ENCODE data around the gene OAS2. TPM values are rescaled to one million over a fixed set of nuclear protein-coding genes. Genes with fewer than 3 reads are reported as not detected.

Gene OAS2
- total and polyA plus RNA-seq, 2 of the 8 experiments (the other 6 are each of a cell fraction or from before 2014, with no cell fraction given), result 0.06 TPM; not detected in 1

DNA sequence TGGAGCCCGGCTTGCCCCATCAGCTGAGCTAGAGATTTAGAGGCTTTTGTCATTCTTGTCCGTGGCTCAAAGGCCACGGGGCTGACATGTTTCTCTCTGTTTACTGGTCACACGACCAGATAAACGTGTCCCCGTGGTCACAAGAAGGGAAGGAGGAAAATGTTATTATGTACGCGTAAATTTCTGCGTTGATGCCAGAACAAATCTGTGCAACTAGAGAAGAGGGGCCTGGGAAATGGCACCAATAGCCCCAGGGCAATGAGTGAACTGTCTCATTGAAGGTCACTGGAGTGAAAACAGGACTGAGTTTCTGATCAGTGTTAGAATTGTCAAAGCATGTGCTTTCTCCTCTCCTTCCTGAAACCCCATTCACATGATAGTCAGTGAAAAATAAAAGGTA, 25.3 kb downstream of the OAS2 start:
- H3K79me2 ChIP-seq (ENCODE audit: control insufficient read depth in 1 of 2, insufficient read depth in 2 of 2, low read length in 2 of 2), result no peaks in the 10 kb centered on the region

More for the DNA sequence above, 25.3 kb downstream of the OAS2 start:
- no peak overlapping the region for H3K4me2 ChIP-seq (ENCODE audit: insufficient read depth in 1 of 2, low read depth in 2 of 2, low read length in 2 of 2)
- WGBS, 2 experiments (ENCODE audit: extremely low coverage in 1 of 2, insufficient coverage in 1 of 2, insufficient read length in 1 of 2, insufficient replicate concordance in 2 of 2, low coverage in 1 of 2, low lambda C conversion rate in 2 of 2, missing lambda C conversion rate in 1 of 2), result 91% methylated on average over 9 of the region's 9 CpGs; no CpG with 5 or more reads in 1 of the 2 experiments
- no peaks in the 10 kb centered on the region for H3K9me3 ChIP-seq (ENCODE audit: insufficient read depth in 2 of 2, low read depth in 1 of 2, low read length in 1 of 2)
- H2AK5ac ChIP-seq (ENCODE audit: low read depth, low read length), result no peak overlapping the region
- no peak overlapping the region for H2BK5ac ChIP-seq (ENCODE audit: low read depth, low read length)
- H3K4me3 ChIP-seq (ENCODE audit: extremely low read depth in 1 of 4, insufficient read depth in 2 of 4, low read depth in 3 of 4, low read length in 4 of 4), result no peak overlapping the region
- FAIRE-seq (no peak), DNase-seq (ENCODE audit: low read depth in 1 of 2, low spot score in 2 of 2) (no peak)
- peaks cover 3% of the 10 kb centered on the region; the same call in 1 of the 2 replicates for H3K23me2 ChIP-seq (ENCODE audit: low read depth, low read length)
- H3K27ac ChIP-seq (ENCODE audit: low read depth, low read length), result no peak overlapping the region
- H3K18ac ChIP-seq (ENCODE audit: extremely low read depth, low read length), result no peak overlapping the region
- no peak overlapping the region for H3K4ac ChIP-seq (replicated peaks; ENCODE audit: insufficient read length, low read depth, low read length)
- TF ChIP-seq CEBPB (IDR thresholded peaks at IDR 0.05; ENCODE audit: low read depth, low read length), result no peak
- TF ChIP-seq, protein P1, sequence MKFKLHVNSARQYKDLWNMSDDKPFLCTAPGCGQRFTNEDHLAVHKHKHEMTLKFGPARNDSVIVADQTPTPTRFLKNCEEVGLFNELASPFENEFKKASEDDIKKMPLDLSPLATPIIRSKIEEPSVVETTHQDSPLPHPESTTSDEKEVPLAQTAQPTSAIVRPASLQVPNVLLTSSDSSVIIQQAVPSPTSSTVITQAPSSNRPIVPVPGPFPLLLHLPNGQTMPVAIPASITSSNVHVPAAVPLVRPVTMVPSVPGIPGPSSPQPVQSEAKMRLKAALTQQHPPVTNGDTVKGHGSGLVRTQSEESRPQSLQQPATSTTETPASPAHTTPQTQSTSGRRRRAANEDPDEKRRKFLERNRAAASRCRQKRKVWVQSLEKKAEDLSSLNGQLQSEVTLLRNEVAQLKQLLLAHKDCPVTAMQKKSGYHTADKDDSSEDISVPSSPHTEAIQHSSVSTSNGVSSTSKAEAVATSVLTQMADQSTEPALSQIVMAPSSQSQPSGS (IDR thresholded peaks at IDR 0.05; ENCODE audit: low read length), result no peak
- H2BK12ac ChIP-seq (ENCODE audit: low read depth, low read length), result no peak overlapping the region
- H4K91ac ChIP-seq (replicated peaks; ENCODE audit: insufficient read length, low read length), result no peak overlapping the region
- ChIA-PET CTCF (ENCODE audit: partially characterized antibody) (interaction anchor here (0.7 to 13.9 kb wide), 4 partner anchors 12 to 120 kb away, joined by 3 to 202 read pairs (median 7); no protein-coding TSS in a partner anchor), POLR2A (ENCODE audit: partially characterized antibody) (no interaction called here)
- H2BK15ac ChIP-seq (ENCODE audit: low read length), result no peak overlapping the region
- H2BK20ac ChIP-seq (ENCODE audit: low read length), result no peak overlapping the region
- H3K36me3 ChIP-seq (ENCODE audit: control insufficient read depth in 2 of 4, insufficient read depth in 4 of 4, low read length in 3 of 4), result no peaks in the 10 kb centered on the region
- no peak overlapping the region for H3K56ac ChIP-seq (replicated peaks; ENCODE audit: insufficient read length, low read depth, low read length)
- no peak overlapping the region for H3K23ac ChIP-seq (ENCODE audit: insufficient read length)
- no peak overlapping the region for H4K5ac ChIP-seq (ENCODE audit: insufficient read length, low read depth, low read length)
- H3K27me3 ChIP-seq (replicated peaks in 1 of 4; ENCODE audit: control insufficient read depth in 3 of 4, extremely low read depth in 1 of 4, insufficient read depth in 3 of 4, low read length in 3 of 4), result peaks cover 0 to 7% (median 0%) of the 10 kb centered on the region in 4 experiments; a peak in 1 of 7 replicates
- peaks cover 0 to 2% (median 0%) of the 10 kb centered on the region in 4 experiments; a peak in 1 of 7 replicates for H3K4me1 ChIP-seq (replicated peaks in 1 of 4; ENCODE audit: control insufficient read depth in 3 of 4, insufficient read depth in 4 of 4, low read length in 3 of 4)
- H4K20me1 ChIP-seq (replicated peaks in 1 of 2; ENCODE audit: control insufficient read depth in 1 of 2, insufficient read depth in 2 of 2, low read length in 2 of 2), result peaks cover 0 to 3% of the 10 kb centered on the region in 2 experiments
- H4K8ac ChIP-seq (ENCODE audit: extremely low read depth, insufficient read depth, low read length), result no peak overlapping the region
- H2AFZ ChIP-seq (ENCODE audit: low read length), result no peak overlapping the region
- no peak overlapping the region for H3K9ac ChIP-seq (replicated peaks in 1 of 4; ENCODE audit: extremely low read depth in 1 of 4, low read depth in 3 of 4, low read length in 3 of 4)
- H3K79me1 ChIP-seq (ENCODE audit: low read depth, low read length), result no peaks in the 10 kb centered on the region
- H3K14ac ChIP-seq (ENCODE audit: insufficient read length), result no peak overlapping the region
- H2BK120ac ChIP-seq (replicated peaks; ENCODE audit: low read depth, low read length), result no peak overlapping the region
